HepG2 (cell line): ENCODE results near the gene RNASE8. TPM values are rescaled to one million over a fixed set of nuclear protein-coding genes. Genes with fewer than 3 reads are reported as not detected.
A peak's percentile ranks its signal among the peaks of the same experiment; 100 is the strongest.

Source experiments
- CBX5 ChIP-seq: sonication (generic); formaldehyde crosslinking; IDR thresholded peaks from 2 replicates; pipeline ENCODE4 v1.4.0; 2020; ENCODE audit warnings: missing genetic modification reagents, borderline replicate concordance
- FLYWCH1 ChIP-seq: sonication (generic); formaldehyde crosslinking; IDR thresholded peaks from 2 replicates; pipeline ENCODE4 v1.8.1; 2023; ENCODE audit warnings: mild to moderate bottlenecking, missing genetic modification reagents
- GTF3A ChIP-seq: sonication (generic); formaldehyde crosslinking; conservative IDR thresholded peaks from 2 replicates; pipeline ENCODE4 v1.4.0; 2020; ENCODE audit warnings: mild to moderate bottlenecking, missing genetic modification reagents
- MED1 ChIP-seq: sonication (generic); formaldehyde crosslinking; IDR thresholded peaks from 2 replicates; pipeline ENCODE4 v1.4.0; 2020; ENCODE audit warnings: missing genetic modification reagents
- MIER2 ChIP-seq: IDR thresholded peaks from 2 replicates; pipeline ENCODE4 v1.6.1; 2016; ENCODE audit warnings: missing biosample characterization, missing genetic modification reagents
- RARG ChIP-seq: sonication (generic); formaldehyde crosslinking; IDR thresholded peaks from 2 replicates; pipeline ENCODE4 v1.4.0; 2020; ENCODE audit warnings: low read depth, mild to moderate bottlenecking, missing genetic modification reagents
- ZNF136 ChIP-seq: sonication (generic); formaldehyde crosslinking; IDR thresholded peaks from 2 replicates; pipeline ENCODE4 v1.8.1; 2022; ENCODE audit warnings: low read depth, mild to moderate bottlenecking, moderate library complexity, missing genetic modification reagents
- ZNF878 ChIP-seq: sonication (generic); formaldehyde crosslinking; IDR thresholded peaks from 2 replicates; pipeline ENCODE4 v1.8.1; 2023; ENCODE audit warnings: mild to moderate bottlenecking, missing genetic modification reagents, moderate library complexity
- polyA plus RNA-seq, 8 experiments: library from polyadenylated mRNA; depleted of rRNA in 3 of 8; stranded (reverse) in 7 of 8; unstranded in 1 of 8; fragments of >200 nt; fragmentation: Illumina TruSeq in 4 of 8; extraction: Trizol in 4 of 8; gene quantifications; 2 replicates each; pipeline versions ENCODE4 v1.2.1 to v1.2.3, GENCODE V29; 2011 to 2016; ENCODE audit warnings: low read depth in 4 of 8, missing spikeins in 1 of 8, mixed read lengths in 1 of 8; ENCODE audit not compliant: insufficient read depth in 1 of 8
- total RNA-seq, 5 experiments: library from RNA; depleted of rRNA; stranded (reverse); fragments of >200 nt; fragmentation: Illumina TruSeq; extraction: Trizol; gene quantifications; 2 replicates each; pipeline ENCODE4 v1.2.3, GENCODE V29; 2016; ENCODE audit warnings: low read depth in 1 of 5
- TF ChIP-seq, protein P1 (sequence below): sonication (generic); formaldehyde crosslinking; IDR thresholded peaks from 2 replicates; pipeline ENCODE4 v1.9.0; 2021; ENCODE audit warnings: missing genetic modification reagents, mild to moderate bottlenecking, borderline replicate concordance
- TF ChIP-seq, protein P2 (sequence below): sonication (generic); formaldehyde crosslinking; IDR thresholded peaks from 2 replicates; pipeline ENCODE4 v1.8.1; 2023; ENCODE audit warnings: missing genetic modification reagents, inconsistent platforms, borderline replicate concordance
- TF ChIP-seq, protein P3 (sequence below): sonication (generic); formaldehyde crosslinking; IDR thresholded peaks from 2 replicates; pipeline ENCODE4 v1.4.0; 2020; ENCODE audit warnings: missing genetic modification reagents
- TF ChIP-seq, protein P4 (sequence below): sonication (generic); formaldehyde crosslinking; IDR thresholded peaks from 2 replicates; pipeline ENCODE4 v1.8.0; 2022; ENCODE audit warnings: low read depth, missing genetic modification reagents
- TF ChIP-seq, protein P5 (sequence below): IDR thresholded peaks from 2 replicates; pipeline ENCODE4 v1.6.1; 2016; ENCODE audit warnings: control low read depth
- TF ChIP-seq, protein P6 (sequence below): sonication (generic); formaldehyde crosslinking; IDR thresholded peaks from 2 replicates; pipeline ENCODE4 v1.8.1; 2023; ENCODE audit warnings: mild to moderate bottlenecking, missing genetic modification reagents
- TF ChIP-seq, protein P7 (sequence below): sonication (generic); formaldehyde crosslinking; IDR thresholded peaks from 2 replicates; pipeline ENCODE4 v1.8.1; 2022; ENCODE audit warnings: low read depth, mild to moderate bottlenecking, missing genetic modification reagents
- TF ChIP-seq, protein P8 (sequence below): sonication (generic); formaldehyde crosslinking; IDR thresholded peaks from 2 replicates; pipeline ENCODE4 v1.8.0; 2023; ENCODE audit warnings: mild to moderate bottlenecking, missing genetic modification reagents

Gene RNASE8
- total and polyA plus RNA-seq, 2 of the 13 experiments (the other 11 are each of a cell fraction or from before 2014, with no cell fraction given), result not detected

DNA sequence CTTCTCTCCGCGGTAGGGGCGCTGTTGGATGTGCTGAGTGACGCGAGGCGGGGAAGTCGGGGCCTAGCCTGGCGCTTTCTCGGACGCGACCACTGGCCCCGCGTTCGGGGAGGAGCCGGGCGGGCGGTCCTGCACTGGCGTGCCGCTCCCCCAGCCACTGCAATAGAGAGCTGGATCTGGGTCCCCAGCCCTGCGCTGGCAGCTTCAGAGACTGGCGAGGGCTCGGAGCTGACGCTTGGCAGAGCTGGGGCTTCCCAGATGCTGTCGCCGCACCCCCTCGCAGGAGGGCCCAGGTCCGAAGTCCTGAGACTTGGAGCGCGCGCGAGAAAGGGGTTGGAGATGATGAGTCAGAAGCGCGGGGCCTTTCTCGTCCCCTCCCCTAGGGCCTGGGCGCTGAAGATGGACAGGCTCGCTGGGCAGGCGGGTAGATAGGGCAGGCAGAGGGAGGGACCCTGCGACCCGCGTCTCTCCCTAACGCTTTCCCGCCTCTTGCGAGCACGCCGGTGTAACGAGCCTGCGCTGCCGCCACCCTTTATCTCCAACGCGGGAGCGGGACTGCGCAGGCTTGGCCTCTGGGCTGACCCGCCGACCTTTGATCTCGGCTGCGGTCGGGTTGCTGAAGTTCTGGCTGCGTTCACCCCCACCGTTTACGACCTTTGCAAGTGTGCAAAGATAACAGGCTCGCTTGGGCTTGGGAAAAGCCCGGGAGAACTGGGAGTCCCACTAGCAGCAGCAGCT is 46.3 kb downstream of the RNASE8 start (continued):
- TF ChIP-seq, protein P1, sequence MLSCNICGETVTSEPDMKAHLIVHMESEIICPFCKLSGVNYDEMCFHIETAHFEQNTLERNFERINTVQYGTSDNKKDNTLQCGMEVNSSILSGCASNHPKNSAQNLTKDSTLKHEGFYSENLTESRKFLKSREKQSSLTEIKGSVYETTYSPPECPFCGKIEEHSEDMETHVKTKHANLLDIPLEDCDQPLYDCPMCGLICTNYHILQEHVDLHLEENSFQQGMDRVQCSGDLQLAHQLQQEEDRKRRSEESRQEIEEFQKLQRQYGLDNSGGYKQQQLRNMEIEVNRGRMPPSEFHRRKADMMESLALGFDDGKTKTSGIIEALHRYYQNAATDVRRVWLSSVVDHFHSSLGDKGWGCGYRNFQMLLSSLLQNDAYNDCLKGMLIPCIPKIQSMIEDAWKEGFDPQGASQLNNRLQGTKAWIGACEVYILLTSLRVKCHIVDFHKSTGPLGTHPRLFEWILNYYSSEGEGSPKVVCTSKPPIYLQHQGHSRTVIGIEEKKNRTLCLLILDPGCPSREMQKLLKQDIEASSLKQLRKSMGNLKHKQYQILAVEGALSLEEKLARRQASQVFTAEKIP (CRISPR knock-in tag), result no peak
- TF ChIP-seq MIER2 (CRISPR knock-in tag) (peak; percentile 64; the same call in 1 of the 2 replicates), CBX5 (CRISPR knock-in tag) (peak; percentile 84; the same call in 1 of the 2 replicates), FLYWCH1 (CRISPR knock-in tag) (peak; percentile 97), RARG (CRISPR knock-in tag) (no peak), ZNF136 (CRISPR knock-in tag) (peak; percentile 99), ZNF878 (no peak; the same call in 1 of the 2 replicates), GTF3A (peak; percentile 93), MED1 (peak; percentile 31; the same call in 1 of the 2 replicates)
- TF ChIP-seq, protein P2, sequence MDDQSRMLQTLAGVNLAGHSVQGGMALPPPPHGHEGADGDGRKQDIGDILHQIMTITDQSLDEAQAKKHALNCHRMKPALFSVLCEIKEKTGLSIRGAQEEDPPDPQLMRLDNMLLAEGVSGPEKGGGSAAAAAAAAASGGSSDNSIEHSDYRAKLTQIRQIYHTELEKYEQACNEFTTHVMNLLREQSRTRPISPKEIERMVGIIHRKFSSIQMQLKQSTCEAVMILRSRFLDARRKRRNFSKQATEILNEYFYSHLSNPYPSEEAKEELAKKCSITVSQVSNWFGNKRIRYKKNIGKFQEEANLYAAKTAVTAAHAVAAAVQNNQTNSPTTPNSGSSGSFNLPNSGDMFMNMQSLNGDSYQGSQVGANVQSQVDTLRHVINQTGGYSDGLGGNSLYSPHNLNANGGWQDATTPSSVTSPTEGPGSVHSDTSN (CRISPR knock-in tag), result peak; percentile 26; the same call in 1 of the 2 replicates
- TF ChIP-seq, protein P3, sequence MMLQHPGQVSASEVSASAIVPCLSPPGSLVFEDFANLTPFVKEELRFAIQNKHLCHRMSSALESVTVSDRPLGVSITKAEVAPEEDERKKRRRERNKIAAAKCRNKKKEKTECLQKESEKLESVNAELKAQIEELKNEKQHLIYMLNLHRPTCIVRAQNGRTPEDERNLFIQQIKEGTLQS (CRISPR knock-in tag), result peak; percentile 97
- TF ChIP-seq, protein P4, sequence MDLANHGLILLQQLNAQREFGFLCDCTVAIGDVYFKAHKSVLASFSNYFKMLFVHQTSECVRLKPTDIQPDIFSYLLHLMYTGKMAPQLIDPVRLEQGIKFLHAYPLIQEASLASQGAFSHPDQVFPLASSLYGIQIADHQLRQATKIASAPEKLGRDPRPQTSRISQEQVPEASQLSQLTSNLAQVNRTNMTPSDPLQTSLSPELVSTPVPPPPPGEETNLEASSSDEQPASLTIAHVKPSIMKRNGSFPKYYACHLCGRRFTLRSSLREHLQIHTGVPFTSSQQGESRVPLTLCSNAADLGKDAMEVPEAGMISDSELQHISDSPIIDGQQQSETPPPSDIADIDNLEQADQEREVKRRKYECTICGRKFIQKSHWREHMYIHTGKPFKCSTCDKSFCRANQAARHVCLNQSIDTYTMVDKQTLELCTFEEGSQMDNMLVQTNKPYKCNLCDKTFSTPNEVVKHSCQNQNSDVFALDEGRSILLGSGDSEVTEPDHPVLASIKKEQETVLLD (CRISPR knock-in tag), result peak; percentile 96
- TF ChIP-seq, protein P5, sequence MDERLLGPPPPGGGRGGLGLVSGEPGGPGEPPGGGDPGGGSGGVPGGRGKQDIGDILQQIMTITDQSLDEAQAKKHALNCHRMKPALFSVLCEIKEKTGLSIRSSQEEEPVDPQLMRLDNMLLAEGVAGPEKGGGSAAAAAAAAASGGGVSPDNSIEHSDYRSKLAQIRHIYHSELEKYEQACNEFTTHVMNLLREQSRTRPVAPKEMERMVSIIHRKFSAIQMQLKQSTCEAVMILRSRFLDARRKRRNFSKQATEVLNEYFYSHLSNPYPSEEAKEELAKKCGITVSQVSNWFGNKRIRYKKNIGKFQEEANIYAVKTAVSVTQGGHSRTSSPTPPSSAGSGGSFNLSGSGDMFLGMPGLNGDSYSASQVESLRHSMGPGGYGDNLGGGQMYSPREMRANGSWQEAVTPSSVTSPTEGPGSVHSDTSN, result no peak; the same call in 1 of the 2 replicates
- TF ChIP-seq, protein P6, sequence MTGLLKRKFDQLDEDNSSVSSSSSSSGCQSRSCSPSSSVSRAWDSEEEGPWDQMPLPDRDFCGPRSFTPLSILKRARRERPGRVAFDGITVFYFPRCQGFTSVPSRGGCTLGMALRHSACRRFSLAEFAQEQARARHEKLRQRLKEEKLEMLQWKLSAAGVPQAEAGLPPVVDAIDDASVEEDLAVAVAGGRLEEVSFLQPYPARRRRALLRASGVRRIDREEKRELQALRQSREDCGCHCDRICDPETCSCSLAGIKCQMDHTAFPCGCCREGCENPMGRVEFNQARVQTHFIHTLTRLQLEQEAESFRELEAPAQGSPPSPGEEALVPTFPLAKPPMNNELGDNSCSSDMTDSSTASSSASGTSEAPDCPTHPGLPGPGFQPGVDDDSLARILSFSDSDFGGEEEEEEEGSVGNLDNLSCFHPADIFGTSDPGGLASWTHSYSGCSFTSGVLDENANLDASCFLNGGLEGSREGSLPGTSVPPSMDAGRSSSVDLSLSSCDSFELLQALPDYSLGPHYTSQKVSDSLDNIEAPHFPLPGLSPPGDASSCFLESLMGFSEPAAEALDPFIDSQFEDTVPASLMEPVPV (CRISPR knock-in tag), result peak; percentile 100
- TF ChIP-seq, protein P7, sequence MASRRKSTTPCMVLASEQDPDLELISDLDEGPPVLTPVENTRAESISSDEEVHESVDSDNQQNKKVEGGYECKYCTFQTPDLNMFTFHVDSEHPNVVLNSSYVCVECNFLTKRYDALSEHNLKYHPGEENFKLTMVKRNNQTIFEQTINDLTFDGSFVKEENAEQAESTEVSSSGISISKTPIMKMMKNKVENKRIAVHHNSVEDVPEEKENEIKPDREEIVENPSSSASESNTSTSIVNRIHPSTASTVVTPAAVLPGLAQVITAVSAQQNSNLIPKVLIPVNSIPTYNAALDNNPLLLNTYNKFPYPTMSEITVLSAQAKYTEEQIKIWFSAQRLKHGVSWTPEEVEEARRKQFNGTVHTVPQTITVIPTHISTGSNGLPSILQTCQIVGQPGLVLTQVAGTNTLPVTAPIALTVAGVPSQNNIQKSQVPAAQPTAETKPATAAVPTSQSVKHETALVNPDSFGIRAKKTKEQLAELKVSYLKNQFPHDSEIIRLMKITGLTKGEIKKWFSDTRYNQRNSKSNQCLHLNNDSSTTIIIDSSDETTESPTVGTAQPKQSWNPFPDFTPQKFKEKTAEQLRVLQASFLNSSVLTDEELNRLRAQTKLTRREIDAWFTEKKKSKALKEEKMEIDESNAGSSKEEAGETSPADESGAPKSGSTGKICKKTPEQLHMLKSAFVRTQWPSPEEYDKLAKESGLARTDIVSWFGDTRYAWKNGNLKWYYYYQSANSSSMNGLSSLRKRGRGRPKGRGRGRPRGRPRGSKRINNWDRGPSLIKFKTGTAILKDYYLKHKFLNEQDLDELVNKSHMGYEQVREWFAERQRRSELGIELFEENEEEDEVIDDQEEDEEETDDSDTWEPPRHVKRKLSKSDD (CRISPR knock-in tag), result peak; percentile 95
- TF ChIP-seq, protein P8, sequence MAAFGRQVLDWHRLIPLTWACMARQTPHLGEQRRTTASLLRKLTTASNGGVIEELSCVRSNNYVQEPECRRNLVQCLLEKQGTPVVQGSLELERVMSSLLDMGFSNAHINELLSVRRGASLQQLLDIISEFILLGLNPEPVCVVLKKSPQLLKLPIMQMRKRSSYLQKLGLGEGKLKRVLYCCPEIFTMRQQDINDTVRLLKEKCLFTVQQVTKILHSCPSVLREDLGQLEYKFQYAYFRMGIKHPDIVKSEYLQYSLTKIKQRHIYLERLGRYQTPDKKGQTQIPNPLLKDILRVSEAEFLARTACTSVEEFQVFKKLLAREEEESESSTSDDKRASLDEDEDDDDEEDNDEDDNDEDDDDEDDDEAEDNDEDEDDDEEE (CRISPR knock-in tag), result peak; percentile 98
